Left ventricle myocardium inferior (tissue), 1 donor: ENCODE results near the gene STX8. TPM values are rescaled to one million over a fixed set of nuclear protein-coding genes. Genes with fewer than 3 reads are reported as not detected.
"Not testable (repeated sequence)": the region's sequence is repeated elsewhere in the genome, so short reads cannot be mapped to it uniquely, and the experiment has no call there.

Experiments used
- DNase-seq: peaks from one replicate; pipeline ENCODE4 v3.0.0-alpha.2; 2020
- H3K27ac ChIP-seq: fragments of 200-600 bp; replicated peaks from 2 replicates; pipeline ENCODE4 v1.8.0; 2021
- H3K27me3 ChIP-seq: fragments of 200-600 bp; 2 replicates; pipeline ENCODE4 v1.8.0; 2021; ENCODE audit warnings: low read depth
- H3K36me3 ChIP-seq: fragments of 200-600 bp; 2 replicates; pipeline ENCODE4 v1.8.0; 2021
- H3K4me1 ChIP-seq: fragments of 200-600 bp; 2 replicates; pipeline ENCODE4 v1.8.0; 2021
- H3K4me3 ChIP-seq: fragments of 200-600 bp; 2 replicates; pipeline ENCODE4 v1.8.0; 2021; ENCODE audit warnings: mild to moderate bottlenecking, moderate library complexity
- H3K9me3 ChIP-seq: fragments of 200-600 bp; replicated peaks from 2 replicates; pipeline ENCODE4 v1.8.0; 2021
- CTCF ChIP-seq: fragments of 200-600 bp; IDR thresholded peaks from 2 replicates; pipeline ENCODE4 v1.8.0; 2021; ENCODE audit warnings: antibody characterized with exemption, mild to moderate bottlenecking, borderline replicate concordance
- intact Hi-C: fragments of 100-400 bp; cut with micrococcal nuclease; formaldehyde crosslinking; loops from one replicate; pipeline ENCODE4 v1.11.0; 2022
- total RNA-seq: library from RNA; stranded (reverse); fragmentation: NEBNext Ultra II Directional; extraction: Animal tissue kit (Norgen Biotek cat#: 25700); gene quantifications from one replicate; pipeline ENCODE4 v1.2.1, GENCODE V29; 2021
- donor health status: DM: no; HTN: yes; CAD: no; lungs with severe emphysema.

The STX8 gene
- total RNA-seq, 1 donor from 2014 or later = 61.3 TPM

GRCh38 chr17:9355846-9356245 is 219.8 kb downstream of the STX8 start:
- H3K4me1 ChIP-seq = peaks cover 1% of the 10 kb centered on the region
- H3K4me3 ChIP-seq = no peak overlapping the region
- H3K27ac ChIP-seq = no peak overlapping the region
- DNase-seq = no peak
- H3K36me3 ChIP-seq = no peaks in the 10 kb centered on the region
- H3K27me3 ChIP-seq = no peaks in the 10 kb centered on the region
- no peak for TF ChIP-seq CTCF
- H3K9me3 ChIP-seq = no peaks in the 10 kb centered on the region
- intact Hi-C loops = no loop called here

GRCh38 chr17:9355231-9355630 is 220.4 kb downstream of the STX8 start:
- H3K27me3 ChIP-seq, H3K27ac ChIP-seq, H3K36me3 ChIP-seq, DNase-seq, intact Hi-C loops, H3K9me3 ChIP-seq, H3K4me3 ChIP-seq, H3K4me1 ChIP-seq: not testable (repeated sequence)

GRCh38 chr17:9350080-9350479 is 225.5 kb downstream of the STX8 start:
- intact Hi-C loops = no loop called here
- DNase-seq = no peak
- TF ChIP-seq CTCF = no peak
- H3K27ac ChIP-seq = no peak overlapping the region
- H3K4me3 ChIP-seq = no peak overlapping the region
- H3K36me3 ChIP-seq = no peaks in the 10 kb centered on the region
- H3K4me1 ChIP-seq = no peaks in the 10 kb centered on the region
- H3K9me3 ChIP-seq = no peaks in the 10 kb centered on the region
- H3K27me3 ChIP-seq = no peaks in the 10 kb centered on the region

- H3K4me3 ChIP-seq = no peak overlapping the region
- no peaks in the 10 kb centered on the region for H3K27me3 ChIP-seq
- no peak for DNase-seq
- no peaks in the 10 kb centered on the region for H3K4me1 ChIP-seq
- H3K27ac ChIP-seq = no peak overlapping the region
- intact Hi-C loops = no loop called here
- no peaks in the 10 kb centered on the region for H3K9me3 ChIP-seq
- H3K36me3 ChIP-seq = no peaks in the 10 kb centered on the region
- no peak for TF ChIP-seq CTCF
These were observed 229.2 kb downstream of the STX8 start for GRCh38 chr17:9346296-9346926.

- Histone ChIP-seq H3K9me3 (no peaks in the 10 kb centered on the region), H3K4me1 (no peaks in the 10 kb centered on the region), H3K4me3 (no peak overlapping the region), H3K27me3 (no peaks in the 10 kb centered on the region), H3K27ac (no peak overlapping the region), H3K36me3 (no peaks in the 10 kb centered on the region)
- TF ChIP-seq CTCF = no peak
- intact Hi-C loops = no loop called here
- no peak for DNase-seq
These were observed 232.1 kb downstream of the STX8 start for GRCh38 chr17:9343516-9343915.

GRCh38 chr17:9342225-9342624 is 233.4 kb downstream of the STX8 start:
- H3K36me3 ChIP-seq = no peaks in the 10 kb centered on the region
- H3K27ac ChIP-seq = no peak overlapping the region
- no peaks in the 10 kb centered on the region for H3K9me3 ChIP-seq
- intact Hi-C loops = no loop called here
- TF ChIP-seq CTCF = no peak
- DNase-seq = no peak
- H3K4me3 ChIP-seq = no peak overlapping the region
- no peaks in the 10 kb centered on the region for H3K4me1 ChIP-seq
- H3K27me3 ChIP-seq = no peaks in the 10 kb centered on the region
